Astrocyte (in vitro differentiated cells and primary cell): ENCODE data around the gene GSTK1.

Experiments
- CTCF ChIP-seq: IDR thresholded peaks from 2 replicates; pipeline ENCODE4 v1.5.1; 2011; ENCODE audit warnings: low read depth, mild to moderate bottlenecking, inconsistent platforms, low read length, moderate library complexity; ENCODE audit not compliant: insufficient read depth
- EZH2 ChIP-seq: IDR thresholded peaks from 2 replicates; pipeline ENCODE4 v1.6.1; 2012; ENCODE audit warnings: mild to moderate bottlenecking, low read length, inconsistent platforms; ENCODE audit not compliant: insufficient read depth

GRCh38 chr7:143285806-143286521, 22.7 kb downstream of the GSTK1 start:
- TF ChIP-seq CTCF (no peak), EZH2 (no peak)
